ENCODE results near the gene SLC25A21.

The SLC25A21 gene

DNA sequence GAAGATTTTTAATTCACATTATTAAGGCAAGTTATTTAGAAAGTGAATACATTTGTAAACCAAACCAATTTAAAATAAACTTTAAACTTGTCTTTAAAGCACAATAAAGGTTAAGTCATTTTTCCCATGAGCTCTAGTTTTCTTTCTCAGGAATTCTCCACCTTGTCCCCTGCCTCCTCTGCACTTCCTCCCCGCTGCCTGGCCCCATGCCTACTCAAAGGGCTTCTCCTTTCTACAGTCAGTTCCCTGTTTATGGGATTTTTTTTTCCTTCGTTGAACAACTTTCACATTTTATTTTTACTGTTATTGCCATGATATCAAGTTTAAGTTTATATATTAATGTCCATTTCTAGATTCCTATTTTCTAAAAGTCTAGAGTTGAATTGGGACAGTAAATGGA is 223.0 kb downstream of the SLC25A21 start:
- H3K9me3 Mint-ChIP-seq: no peaks in the 10 kb centered on the region
- peaks cover 10% of the 10 kb centered on the region for H3K27me3 Mint-ChIP-seq (ENCODE audit: low read depth)
- no peak overlapping the region for H3K4me3 Mint-ChIP-seq
- TF ChIP-seq CTCF (IDR thresholded peaks at IDR 0.05; ENCODE audit: unreplicated experiment in 3 of 3): no peak
- H3K27ac Mint-ChIP-seq: no peak overlapping the region
- no peaks in the 10 kb centered on the region for H3K4me1 Mint-ChIP-seq
- no peaks in the 10 kb centered on the region for H3K36me3 Mint-ChIP-seq (ENCODE audit: low read depth)

DNA sequence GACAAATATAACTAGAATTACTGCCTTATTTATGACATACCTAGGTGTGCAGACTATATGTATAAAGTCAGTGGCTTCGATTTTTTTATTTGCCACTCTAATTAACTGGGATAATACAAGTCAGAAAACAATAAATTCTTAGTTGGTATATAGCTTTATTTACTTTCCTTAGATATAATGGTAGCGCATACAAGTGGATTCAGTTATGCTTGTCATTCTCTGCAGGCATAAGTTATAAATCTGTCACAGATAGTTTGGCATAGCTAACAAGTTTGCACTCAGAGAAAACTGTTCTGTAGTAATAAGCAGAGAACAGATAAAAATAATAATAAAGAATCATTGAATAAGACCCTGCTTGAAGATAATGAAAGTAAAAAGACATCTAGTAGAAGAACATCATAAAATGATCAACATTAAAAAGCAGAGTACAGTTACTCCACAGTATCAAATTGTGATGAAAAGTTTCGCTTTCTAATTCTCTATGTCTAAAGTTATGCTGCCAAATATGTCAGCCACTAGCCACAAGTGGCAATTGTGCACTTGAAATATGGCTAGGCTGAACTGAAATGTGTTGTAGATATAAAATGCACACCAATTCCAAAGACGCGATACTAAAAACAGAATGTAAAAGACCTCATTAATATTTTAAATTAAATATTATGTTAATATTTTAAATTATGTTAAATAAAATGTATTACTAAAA is 224.1 kb downstream of the SLC25A21 start:
- peaks cover 18% of the 10 kb centered on the region for H3K27me3 Mint-ChIP-seq (ENCODE audit: low read depth)
- no peaks in the 10 kb centered on the region for H3K36me3 Mint-ChIP-seq (ENCODE audit: low read depth)
- H3K9me3 Mint-ChIP-seq: no peaks in the 10 kb centered on the region
- TF ChIP-seq CTCF (IDR thresholded peaks at IDR 0.05; ENCODE audit: unreplicated experiment in 3 of 3): no peak
- H3K27ac Mint-ChIP-seq: no peak overlapping the region
- H3K4me1 Mint-ChIP-seq: no peaks in the 10 kb centered on the region
- H3K4me3 Mint-ChIP-seq: no peak overlapping the region

DNA sequence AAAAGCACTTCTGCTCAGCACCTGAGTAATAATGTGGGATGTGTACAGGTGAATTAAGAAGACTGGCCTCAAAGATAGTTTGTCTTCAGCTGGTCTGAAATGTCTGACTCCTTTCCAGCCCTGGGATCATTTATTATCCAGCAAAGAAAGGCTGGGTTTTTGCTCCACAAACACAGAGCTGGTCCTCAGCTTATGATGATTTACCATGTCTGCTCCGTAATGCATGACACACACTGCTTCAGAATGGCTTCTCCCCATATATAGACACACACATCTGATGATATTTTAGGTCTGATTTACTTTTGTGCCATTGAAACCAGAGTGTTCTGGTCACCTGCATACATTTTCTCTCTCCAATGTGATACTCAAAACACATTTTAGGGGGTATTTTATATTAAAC is 225.0 kb downstream of the SLC25A21 start:
- H3K4me3 Mint-ChIP-seq: no peak overlapping the region
- H3K27ac Mint-ChIP-seq: no peak overlapping the region
- no peaks in the 10 kb centered on the region for H3K4me1 Mint-ChIP-seq
- H3K27me3 Mint-ChIP-seq (ENCODE audit: low read depth): peaks cover 23% of the 10 kb centered on the region
- no peak for TF ChIP-seq CTCF (IDR thresholded peaks at IDR 0.05; ENCODE audit: unreplicated experiment in 3 of 3)
- no peaks in the 10 kb centered on the region for H3K36me3 Mint-ChIP-seq (ENCODE audit: low read depth)
- no peaks in the 10 kb centered on the region for H3K9me3 Mint-ChIP-seq

DNA sequence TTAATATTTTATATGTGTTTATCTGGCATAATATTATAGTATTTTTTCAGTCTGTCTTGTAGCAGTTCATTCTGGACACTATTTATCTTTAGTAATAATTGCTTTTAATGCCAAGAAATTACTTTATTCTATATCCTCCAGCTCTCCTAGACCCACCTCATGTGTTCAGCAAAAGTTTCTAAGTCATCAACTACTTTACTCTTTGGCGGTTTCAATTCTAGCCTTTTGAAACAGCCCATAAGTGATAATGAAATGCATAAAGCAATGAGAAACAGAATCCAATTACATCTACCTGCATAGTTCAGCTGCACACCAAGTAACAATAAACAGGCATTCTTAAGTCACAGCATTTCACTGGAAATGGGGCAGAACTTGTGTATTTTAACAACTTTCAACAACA is 225.5 kb downstream of the SLC25A21 start:
- no peak overlapping the region for H3K4me3 Mint-ChIP-seq
- no peaks in the 10 kb centered on the region for H3K4me1 Mint-ChIP-seq
- TF ChIP-seq CTCF (IDR thresholded peaks at IDR 0.05; ENCODE audit: unreplicated experiment in 3 of 3): no peak
- peaks cover 28% of the 10 kb centered on the region for H3K27me3 Mint-ChIP-seq (ENCODE audit: low read depth)
- H3K36me3 Mint-ChIP-seq (ENCODE audit: low read depth): no peaks in the 10 kb centered on the region
- no peaks in the 10 kb centered on the region for H3K9me3 Mint-ChIP-seq
- no peak overlapping the region for H3K27ac Mint-ChIP-seq

GRCh38 chr14:36944307-36945010 is 227.9 kb downstream of the SLC25A21 start:
- Mint-ChIP-seq H3K4me3 (no peak overlapping the region), H3K27me3 (ENCODE audit: low read depth) (peaks cover 40% of the 10 kb centered on the region), H3K9me3 (no peaks in the 10 kb centered on the region), H3K4me1 (no peaks in the 10 kb centered on the region), H3K27ac (no peak overlapping the region), H3K36me3 (ENCODE audit: low read depth) (no peaks in the 10 kb centered on the region)
- no peak for TF ChIP-seq CTCF (IDR thresholded peaks at IDR 0.05; ENCODE audit: unreplicated experiment in 3 of 3)

All from nephron (organoid).